Ecto neural progenitor cell (in vitro differentiated cells): ENCODE results near the gene TRAPPC2L.
"Not testable (repeated sequence)": the region's sequence is repeated elsewhere in the genome, so short reads cannot be mapped to it uniquely, and the experiment has no call there.

Source experiments
- DNase-seq: peaks from one replicate; pipeline ENCODE4 v3.0.0-alpha.2; 2018; ENCODE audit warnings: low spot score

The TRAPPC2L gene

GRCh38 chr16:88819126-88819525 is 37.8 kb upstream of the TRAPPC2L start:
- no peak for DNase-seq

- DNase-seq = no peak
Measured at GRCh38 chr16:88820385-88821025, 36.4 kb upstream of the TRAPPC2L start.

- no peak for DNase-seq
Measured at GRCh38 chr16:88821168-88821850, 35.6 kb upstream of the TRAPPC2L start.

DNA sequence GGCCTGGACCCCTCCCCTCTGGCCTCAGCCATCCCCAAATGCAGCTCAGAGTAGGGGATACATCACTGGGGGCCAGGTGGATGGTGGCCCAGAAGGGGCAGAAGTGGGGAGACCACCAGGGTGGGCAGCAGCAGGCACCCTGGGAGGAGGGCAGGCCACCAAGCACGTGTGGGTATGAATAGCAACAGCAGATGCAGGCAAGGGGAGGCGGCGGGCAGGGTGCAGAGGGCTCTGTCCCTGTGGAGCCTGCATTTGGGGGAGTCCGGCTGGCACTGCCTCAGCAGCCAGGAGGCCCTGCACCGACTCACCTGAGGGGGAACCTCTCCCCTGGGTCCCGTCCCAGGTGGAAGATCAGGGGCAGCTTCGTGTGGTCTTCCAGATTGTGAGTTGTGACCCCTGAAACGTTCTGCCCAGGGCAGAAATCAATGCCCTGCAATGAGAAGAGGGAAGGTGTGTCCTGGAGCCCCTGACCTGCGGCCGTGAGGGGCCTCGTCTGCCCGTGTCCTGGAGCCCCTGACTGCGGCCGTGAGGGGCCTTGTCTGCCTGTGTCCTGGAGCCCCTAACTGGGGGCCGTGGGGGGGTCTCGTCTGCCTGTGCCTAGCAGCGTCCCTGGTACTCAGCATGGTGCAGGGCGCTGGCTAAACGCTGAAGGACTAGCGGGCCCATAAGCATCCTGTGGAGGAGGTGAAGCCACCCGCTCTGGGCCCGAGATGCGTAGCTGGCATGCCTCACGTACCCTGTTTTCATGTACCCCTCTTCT is 34.5 kb upstream of the TRAPPC2L start:
- no peak for DNase-seq

- not testable (repeated sequence) for DNase-seq
Measured at GRCh38 chr16:88823646-88824045, 33.3 kb upstream of the TRAPPC2L start.

- DNase-seq = no peak
Measured at GRCh38 chr16:88824256-88825077, 32.5 kb upstream of the TRAPPC2L start.

DNA sequence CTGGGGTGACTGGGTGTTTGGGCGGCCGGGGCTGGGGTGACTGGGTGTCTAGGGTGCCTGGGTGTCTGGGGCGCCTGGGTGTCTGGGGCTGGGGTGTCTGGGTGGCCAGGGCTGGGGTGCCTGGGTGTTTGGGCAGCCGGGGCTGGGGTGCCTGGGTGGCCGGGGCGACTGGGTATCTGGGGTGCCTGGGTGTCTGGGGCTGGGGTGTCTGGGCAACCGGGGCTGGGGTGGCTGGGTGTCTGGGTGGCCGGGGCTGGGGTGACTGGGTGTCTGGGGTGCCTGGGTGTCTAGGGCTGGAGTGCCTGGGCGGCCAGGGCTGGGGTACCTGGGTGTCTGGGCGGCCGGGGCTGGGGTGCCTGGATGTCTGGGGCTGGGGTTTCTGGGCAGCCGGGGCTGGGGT is 31.8 kb upstream of the TRAPPC2L start:
- DNase-seq = no peak

GRCh38 chr16:88826070-88826840 is 30.7 kb upstream of the TRAPPC2L start:
- no peak for DNase-seq

GRCh38 chr16:88827727-88828126 is 29.2 kb upstream of the TRAPPC2L start:
- no peak for DNase-seq

DNA sequence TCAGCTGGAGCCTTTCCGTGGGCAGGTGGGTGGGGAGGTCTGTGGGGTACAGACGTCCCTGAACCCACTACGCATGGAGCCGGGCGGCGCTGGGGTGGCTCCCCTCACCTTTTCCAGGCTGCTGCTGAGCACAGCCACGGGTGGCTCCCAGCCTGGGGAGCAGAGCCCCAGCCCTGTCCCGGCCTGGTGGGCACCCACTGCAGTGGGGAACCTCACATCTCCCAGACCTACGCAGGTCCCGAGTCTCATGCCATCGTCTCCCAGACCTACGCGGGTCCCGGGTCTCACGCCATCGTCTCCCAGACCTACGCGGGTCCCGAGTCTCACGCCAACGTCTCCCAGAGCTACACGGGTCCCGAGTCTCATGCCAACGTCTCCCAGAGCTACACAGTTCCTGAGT is 28.2 kb upstream of the TRAPPC2L start:
- DNase-seq = no peak

GRCh38 chr16:88830258-88830657 is 26.7 kb upstream of the TRAPPC2L start:
- no peak for DNase-seq

- DNase-seq = no peak
Measured at GRCh38 chr16:88830783-88831182, 26.1 kb upstream of the TRAPPC2L start.

DNA sequence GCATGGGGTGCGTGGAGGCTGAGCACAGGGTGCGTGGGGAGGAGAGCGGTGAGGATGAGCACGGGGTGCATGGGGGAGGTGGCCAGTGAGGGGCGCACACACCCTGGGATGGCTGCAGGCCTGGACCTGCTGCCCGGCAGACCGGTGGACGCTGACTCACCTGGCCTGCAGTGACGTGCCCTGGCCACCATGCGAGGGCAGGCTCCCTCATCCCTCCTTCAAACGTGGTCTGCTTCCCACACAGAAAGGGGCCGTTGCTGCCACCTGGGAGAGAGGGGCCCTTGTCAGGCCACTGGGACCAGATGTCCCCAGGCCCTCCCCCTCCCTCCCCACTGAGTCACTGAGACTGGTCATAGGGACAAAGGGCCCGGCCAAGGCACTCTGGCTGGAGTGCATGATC is 25.1 kb upstream of the TRAPPC2L start:
- no peak for DNase-seq

DNA sequence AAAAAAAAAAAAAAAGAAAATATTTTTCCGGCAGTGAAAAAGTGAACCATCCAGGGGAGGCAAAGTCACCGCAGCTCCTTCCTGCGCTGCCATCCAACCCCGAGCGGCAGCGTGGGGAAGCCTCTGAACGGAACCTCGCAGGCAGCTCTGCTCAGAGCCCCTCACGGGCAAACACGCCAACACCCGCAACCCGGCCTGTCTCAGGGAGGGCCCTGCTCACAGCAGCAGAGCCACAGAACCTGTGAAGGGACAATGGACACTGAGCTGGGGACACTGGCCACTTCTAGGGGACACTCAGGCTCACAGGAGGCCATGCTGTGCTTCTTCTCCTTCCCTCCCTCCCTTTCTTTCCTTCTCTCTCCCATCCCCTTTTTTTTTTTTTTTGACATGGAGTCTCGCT is 23.8 kb upstream of the TRAPPC2L start:
- no peak for DNase-seq

DNA sequence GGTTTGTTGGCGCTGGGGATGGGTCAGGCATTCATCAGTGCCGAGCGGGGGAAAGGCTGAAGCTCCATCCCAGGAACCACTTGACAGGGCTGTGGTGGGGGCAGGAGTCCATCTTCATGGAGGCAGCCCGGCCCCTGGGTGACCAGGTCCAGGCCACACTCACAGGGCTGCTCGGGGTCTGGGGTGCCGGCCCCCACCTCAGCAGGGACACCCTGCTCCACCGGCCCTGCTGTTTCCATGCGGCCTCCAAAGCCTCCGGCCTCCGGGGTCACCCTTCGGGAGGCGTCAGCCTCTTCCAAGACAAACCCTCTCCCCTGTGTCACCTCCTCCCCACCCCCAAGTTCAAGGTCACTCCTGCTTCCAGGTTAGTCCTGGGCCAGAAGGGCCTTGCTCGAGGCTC is 22.3 kb upstream of the TRAPPC2L start:
- DNase-seq = no peak

DNA sequence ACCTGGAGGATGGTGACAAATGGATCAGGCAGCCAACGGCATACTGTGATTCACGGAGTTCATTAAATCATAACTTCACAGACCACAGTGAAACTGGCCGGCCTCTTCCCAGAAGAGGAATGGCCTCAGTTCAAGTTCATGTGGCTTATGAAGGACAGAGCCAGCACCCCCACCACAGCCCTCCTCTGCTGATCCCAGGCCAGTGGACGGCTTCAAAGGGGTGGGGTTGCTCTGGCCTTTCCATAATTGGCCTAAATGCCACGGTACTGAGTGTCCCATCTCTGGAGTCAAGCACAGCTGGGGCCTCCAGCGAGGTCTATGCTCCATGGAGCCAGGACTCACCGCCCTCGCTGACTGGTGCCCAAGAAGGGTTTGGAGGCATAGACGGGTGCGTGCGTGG is 21.5 kb upstream of the TRAPPC2L start:
- no peak for DNase-seq

DNA sequence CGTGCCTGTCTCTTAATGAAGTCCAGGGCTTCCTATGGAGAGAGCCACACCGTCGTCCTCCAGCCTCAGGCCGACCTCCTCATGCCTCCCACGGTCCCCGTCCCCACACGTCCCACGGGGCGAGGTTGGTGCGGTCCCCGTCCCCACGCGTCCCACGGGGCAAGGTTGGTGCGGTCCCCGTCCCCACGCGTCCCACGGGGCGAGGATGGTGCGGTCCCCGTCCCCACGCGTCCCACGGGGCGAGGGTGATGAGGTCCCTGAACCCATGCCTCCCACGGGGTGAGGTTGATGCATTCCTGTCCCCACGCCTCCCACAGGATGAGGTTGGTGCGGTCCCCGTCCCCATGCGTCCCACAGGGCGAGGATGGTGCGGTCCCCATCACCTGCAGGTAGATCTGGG is 21.1 kb upstream of the TRAPPC2L start:
- DNase-seq = no peak

DNA sequence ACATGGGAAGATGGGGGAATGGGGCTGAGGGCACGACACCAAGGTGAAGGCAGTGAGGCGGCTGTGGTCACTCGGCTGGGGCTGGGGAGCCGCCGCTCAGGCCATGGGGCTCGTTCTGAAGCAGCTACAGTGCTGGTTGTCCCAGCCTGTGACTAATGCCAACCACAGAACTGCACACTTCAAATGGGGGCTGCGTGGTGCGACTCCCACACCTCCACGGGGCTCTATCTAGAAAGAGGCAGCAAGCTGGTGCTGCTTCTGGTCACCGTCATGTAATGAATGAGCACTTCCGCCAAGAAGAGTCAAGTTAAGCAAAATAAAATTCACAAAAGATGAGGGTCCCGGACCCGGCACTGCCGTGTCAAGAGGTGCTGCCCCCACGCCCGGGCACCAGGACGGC is 20.1 kb upstream of the TRAPPC2L start:
- no peak for DNase-seq

- DNase-seq = no peak
Measured at GRCh38 chr16:88837806-88838205, 19.1 kb upstream of the TRAPPC2L start.

DNA sequence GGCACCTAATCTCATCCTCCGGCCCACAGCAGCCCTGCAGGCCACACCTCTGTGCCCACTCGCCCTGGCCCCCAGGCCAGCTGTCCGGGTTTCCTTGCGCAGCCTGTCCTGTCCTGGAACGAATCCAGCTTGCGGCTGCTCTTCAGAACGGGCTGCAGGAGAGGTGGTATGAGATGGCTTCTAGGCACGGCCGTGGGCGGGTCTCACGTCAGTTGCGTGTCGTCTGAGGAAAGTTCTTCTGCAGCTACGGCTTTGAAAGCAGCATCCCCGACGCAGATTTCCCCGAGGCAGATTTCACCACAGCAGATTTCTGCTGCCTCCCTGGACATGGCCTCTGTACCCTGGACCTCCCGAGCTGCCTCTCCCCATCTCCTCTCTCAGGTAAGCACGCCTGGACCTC is 18.4 kb upstream of the TRAPPC2L start:
- no peak for DNase-seq

DNA sequence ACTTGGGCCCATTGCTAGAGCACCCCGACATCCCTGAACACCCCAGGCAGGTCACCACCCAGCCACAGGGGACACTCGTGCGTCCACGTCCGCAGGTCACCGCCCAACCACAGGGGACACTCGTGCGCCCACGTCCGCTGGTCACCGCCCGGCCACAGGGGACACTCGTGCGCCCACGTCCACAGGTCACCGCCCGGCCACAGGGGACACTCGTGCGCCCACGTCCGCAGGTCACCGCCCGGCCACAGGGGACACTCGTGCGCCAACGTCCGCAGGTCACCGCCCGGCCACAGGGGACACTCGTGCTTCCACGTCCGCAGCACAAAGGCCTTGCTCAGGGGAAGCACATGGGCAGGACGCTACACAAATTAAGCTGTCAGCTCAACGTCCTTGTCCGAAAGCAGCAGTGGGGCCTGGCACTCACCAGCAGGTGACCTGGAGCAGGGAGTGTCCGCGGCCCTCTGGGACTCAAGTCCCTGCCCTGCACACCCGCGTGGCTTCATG is 17.8 kb upstream of the TRAPPC2L start:
- DNase-seq = no peak
